Measurements from ENCODE around the gene INHBC.

GRCh38 chr12:57454213-57454565 is 19.6 kb downstream of the INHBC start:
- TF ChIP-seq CTCF (IDR thresholded peaks at IDR 0.05) = no peak
- no peak for TF ChIP-seq EZH2 (IDR thresholded peaks at IDR 0.05; ENCODE audit: borderline replicate concordance, insufficient read depth, low read depth, low read length, poor library complexity, severe bottlenecking)

Data from B cell (primary cell).